RWPE1 (cell line): ENCODE measurements around the gene SYNPO2.

Source experiments
- CTCF ChIA-PET: fragments of 350-600 bp; sonication (Branson Sonifier 250); formaldehyde crosslinking; extraction: SDS; loops from one replicate; lab custom pipeline; 2021; lab: Yijun Ruan, JAX
- POLR2A ChIA-PET: fragments of 400-600 bp; formaldehyde crosslinking; extraction: SDS; loops from one replicate; lab custom pipeline; 2020; ENCODE audit warnings: antibody characterized with exemption; ENCODE audit not compliant: low non-redundant PET; lab: Yijun Ruan, JAX
- DNase-seq: peaks from one replicate; pipeline ENCODE4 v3.0.0; 2012; ENCODE audit warnings: low spot score
- H3K27ac ChIP-seq: fragments of 450-650 bp; 2 replicates; pipeline ENCODE4 v1.5.1; 2017
- TF ChIP-seq, protein P1 (sequence below): fragments of 450-650 bp; conservative IDR thresholded peaks from 2 replicates; pipeline ENCODE4 v1.5.1; 2017; ENCODE audit warnings: low read depth, mild to moderate bottlenecking

The SYNPO2 gene

DNA sequence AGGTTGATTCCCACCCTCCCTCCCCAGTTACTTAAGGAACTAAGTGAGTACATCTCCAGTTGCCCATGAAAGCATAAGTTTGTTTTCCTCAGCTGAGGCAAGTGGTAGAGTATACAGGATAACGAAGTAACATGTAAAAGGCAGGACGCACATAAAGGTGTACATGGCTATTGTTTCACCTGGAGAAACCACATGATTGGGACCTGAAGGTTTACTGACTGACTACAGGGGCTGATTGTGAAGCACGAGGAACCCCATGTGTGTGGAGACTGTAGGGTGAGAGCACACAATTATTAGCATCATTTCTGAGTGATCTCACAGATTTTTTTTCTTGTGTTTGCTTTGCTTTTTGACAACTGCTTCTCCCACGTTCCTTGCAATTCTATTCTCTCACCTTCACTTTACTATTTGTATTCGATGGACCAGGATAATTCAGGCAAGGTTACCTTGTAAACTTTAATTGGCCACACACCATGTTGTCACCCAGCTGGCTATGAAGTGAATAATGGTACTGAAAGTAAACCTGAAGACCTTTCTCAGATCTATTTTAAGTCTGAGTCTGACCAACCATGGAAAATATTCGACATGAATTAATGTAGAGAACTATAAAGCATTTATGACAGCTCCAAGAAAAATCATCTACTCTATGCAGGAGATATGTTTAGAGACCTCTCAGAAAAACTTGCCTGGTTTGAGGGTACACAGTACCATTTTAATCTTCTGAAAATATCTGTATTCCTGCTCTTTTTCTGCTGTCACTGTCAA lies 144.4 kb downstream of the SYNPO2 start:
- no peak overlapping the region for H3K27ac ChIP-seq
- POLR2A ChIA-PET = no interaction called here

DNA sequence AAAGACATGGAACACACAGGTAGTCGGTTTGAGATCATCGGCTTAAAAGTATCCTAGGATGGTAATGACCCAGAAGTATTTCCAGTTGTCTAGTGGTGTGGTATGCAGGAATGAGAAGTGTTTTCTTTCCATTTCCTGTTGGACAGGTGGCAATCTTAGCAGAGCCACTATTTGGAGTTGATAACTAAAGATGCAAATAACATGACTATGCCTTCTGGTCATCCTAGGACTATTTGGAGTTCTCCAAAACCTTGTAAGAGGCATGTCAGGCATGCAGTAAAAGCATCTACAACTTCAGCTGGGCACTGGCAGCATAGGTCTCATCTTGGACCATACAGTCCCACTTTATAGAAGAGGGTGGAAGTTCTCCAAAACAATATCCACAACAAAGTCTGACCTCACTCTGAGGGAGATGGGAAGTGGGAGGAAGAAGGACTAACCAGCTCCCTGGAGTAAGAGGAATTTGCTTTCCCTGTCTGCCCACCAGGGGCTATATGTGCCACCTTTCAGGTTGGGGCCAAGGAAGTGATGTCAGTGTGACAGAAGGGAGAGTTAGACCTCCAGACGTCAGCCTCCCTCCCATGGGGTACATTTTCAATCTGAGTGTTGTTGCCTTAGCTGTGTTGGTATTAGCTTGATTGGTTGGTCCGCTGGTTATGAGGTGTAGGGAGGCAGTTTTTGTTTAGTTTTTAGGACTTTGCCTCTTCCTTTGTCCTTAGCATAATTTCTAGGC lies 145.8 kb downstream of the SYNPO2 start:
- ChIA-PET CTCF (interaction anchor here (0.6 kb wide), 1 partner anchor 51 kb away, joined by 4 read pairs; no protein-coding TSS in a partner anchor), POLR2A (no interaction called here)

More for the DNA sequence above, 144.4 kb downstream of the SYNPO2 start:
- TF ChIP-seq, protein P1, sequence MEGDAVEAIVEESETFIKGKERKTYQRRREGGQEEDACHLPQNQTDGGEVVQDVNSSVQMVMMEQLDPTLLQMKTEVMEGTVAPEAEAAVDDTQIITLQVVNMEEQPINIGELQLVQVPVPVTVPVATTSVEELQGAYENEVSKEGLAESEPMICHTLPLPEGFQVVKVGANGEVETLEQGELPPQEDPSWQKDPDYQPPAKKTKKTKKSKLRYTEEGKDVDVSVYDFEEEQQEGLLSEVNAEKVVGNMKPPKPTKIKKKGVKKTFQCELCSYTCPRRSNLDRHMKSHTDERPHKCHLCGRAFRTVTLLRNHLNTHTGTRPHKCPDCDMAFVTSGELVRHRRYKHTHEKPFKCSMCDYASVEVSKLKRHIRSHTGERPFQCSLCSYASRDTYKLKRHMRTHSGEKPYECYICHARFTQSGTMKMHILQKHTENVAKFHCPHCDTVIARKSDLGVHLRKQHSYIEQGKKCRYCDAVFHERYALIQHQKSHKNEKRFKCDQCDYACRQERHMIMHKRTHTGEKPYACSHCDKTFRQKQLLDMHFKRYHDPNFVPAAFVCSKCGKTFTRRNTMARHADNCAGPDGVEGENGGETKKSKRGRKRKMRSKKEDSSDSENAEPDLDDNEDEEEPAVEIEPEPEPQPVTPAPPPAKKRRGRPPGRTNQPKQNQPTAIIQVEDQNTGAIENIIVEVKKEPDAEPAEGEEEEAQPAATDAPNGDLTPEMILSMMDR = no peak
- CTCF ChIA-PET = interaction anchor here (0.6 kb wide), 1 partner anchor 25 kb away, joined by 3 read pairs; no protein-coding TSS in a partner anchor
- no peak for DNase-seq

DNA sequence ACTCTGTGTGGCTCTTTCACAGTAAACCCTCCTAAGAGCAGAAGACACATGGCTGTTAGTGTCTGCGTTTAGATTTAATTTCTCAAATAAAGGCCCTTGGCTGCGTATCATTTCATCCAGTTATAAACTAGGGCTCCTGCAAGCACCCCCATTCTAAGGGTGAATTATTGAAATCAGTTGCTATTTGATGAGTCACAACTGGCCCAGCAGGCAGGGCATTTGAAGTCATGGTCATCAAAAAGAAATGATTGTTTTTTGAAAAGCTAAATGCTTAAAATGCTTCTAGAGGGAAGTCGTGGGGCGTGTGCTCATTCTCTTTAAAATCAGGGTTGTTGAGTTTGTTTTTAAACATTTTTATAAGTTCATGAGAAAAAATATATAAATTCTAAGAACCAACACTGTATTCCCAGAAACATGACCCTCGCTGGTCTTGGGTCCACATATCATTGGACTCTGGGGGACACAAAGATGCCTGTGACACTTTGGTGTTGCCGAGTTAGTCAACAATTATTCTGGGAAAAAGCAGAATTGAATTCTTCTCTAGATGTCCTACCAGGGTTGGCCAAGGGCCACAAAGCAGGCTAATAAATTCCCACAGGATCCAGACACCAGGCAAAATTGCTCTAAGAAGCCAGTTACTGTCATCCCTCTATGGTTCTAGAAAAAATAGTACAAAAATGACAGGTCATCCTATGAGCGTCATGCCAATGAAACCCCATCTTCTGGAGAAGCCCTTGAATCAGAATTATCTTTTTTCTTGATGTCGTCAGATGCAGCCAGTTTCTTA lies 147.5 kb downstream of the SYNPO2 start:
- ChIA-PET POLR2A (no interaction called here), CTCF (no interaction called here)
- DNase-seq = no peak
- no peak overlapping the region for H3K27ac ChIP-seq
- TF ChIP-seq, protein P1 = no peak

More for the DNA sequence above, 145.8 kb downstream of the SYNPO2 start:
- DNase-seq = no peak
- TF ChIP-seq, protein P1 = no peak
- no peak overlapping the region for H3K27ac ChIP-seq

DNA sequence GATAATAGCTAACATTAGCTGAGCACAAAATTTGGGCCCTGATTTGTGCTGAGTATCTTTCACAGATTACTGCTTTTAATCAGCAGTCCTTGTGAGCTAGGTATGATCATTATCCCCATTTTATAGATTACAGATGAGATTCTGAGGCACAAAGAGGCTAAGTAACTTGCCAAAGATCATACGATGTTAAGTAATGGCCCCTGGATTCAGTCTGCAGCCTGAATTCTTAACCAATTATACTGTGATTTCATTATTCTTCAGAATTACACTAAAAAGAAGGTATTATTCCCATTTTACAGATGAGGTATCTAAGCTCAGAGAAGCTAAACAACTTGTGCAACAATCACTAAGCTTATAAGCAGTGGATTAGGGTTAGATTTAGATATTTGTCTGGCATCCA lies 149.1 kb downstream of the SYNPO2 start:
- ChIA-PET CTCF (interaction anchor here (0.6 to 1.0 kb wide), 3 partner anchors 12 to 151 kb away, joined by 3 read pairs; no protein-coding TSS in a partner anchor), POLR2A (no interaction called here)
- H3K27ac ChIP-seq = no peak overlapping the region
- DNase-seq = no peak
- TF ChIP-seq, protein P1 = no peak

DNA sequence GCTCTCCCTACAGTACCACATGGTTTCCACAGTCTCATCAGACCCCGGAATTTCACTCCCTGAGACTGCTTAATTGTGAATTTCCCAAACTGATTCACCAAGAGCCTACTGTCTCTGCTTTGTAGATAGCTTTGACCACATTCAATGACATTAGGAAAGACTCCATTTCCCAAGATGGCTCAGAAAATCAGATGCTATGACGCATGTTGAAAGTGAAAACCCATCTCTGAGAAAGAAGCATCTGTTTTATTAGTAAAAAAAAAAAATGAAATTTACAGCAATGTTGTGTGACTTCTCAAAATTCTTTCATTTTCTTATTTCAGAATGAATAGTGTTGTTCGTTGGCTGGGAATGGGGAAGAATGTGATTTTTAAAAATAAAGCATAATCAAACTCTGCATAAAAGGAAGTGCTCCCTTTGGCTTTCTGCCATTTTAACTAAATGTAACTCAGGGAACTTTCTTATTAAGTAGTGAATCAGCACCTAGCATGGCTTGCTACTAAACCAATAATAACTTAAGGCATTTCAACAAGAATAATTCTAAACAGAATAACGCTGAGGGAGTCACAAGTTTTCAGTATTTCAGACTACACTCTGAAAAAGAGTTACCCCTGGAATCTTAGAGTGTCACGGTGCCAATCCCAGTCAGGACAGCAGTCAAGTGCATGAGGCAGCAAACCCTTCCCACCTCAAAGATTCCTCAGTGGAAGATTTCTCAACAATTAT lies 149.6 kb downstream of the SYNPO2 start:
- TF ChIP-seq, protein P1 = no peak
- ChIA-PET CTCF (interaction anchor here (0.6 to 1.0 kb wide), 3 partner anchors 12 to 151 kb away, joined by 3 read pairs; no protein-coding TSS in a partner anchor), POLR2A (no interaction called here)
- DNase-seq = no peak
- no peak overlapping the region for H3K27ac ChIP-seq
